GM12872 (cell line): Measurements from ENCODE around the gene PLD5.

Source experiments
- TF ChIP-seq, protein P1 (sequence below): IDR thresholded peaks from 3 replicates; pipeline ENCODE4 v1.5.1; 2011; ENCODE audit warnings: low read depth, mild to moderate bottlenecking, low read length, moderate library complexity; ENCODE audit not compliant: insufficient read depth

The PLD5 gene

GRCh38 chr1:242089911-242090310, 434.6 kb downstream of the PLD5 start:
- TF ChIP-seq, protein P1, sequence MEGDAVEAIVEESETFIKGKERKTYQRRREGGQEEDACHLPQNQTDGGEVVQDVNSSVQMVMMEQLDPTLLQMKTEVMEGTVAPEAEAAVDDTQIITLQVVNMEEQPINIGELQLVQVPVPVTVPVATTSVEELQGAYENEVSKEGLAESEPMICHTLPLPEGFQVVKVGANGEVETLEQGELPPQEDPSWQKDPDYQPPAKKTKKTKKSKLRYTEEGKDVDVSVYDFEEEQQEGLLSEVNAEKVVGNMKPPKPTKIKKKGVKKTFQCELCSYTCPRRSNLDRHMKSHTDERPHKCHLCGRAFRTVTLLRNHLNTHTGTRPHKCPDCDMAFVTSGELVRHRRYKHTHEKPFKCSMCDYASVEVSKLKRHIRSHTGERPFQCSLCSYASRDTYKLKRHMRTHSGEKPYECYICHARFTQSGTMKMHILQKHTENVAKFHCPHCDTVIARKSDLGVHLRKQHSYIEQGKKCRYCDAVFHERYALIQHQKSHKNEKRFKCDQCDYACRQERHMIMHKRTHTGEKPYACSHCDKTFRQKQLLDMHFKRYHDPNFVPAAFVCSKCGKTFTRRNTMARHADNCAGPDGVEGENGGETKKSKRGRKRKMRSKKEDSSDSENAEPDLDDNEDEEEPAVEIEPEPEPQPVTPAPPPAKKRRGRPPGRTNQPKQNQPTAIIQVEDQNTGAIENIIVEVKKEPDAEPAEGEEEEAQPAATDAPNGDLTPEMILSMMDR = no peak

DNA sequence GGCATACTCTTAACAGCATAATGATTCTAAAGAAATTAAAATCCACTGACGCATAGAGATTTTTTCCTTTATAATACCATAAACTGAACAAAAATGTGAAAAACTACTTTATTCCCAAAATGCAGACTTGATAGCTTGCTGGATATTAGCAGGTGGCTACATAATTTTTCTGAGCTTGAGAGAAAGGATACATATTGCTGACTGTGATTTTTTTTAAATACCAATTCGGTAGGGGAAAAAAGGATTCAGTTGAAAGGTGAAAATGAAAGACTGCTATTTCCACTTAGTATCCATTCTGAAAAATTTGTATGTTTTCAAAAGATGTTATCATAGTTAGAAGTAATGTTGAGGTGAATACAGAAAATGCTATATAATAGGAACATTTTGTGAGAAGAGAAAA, 435.6 kb downstream of the PLD5 start:
- TF ChIP-seq, protein P1 = no peak

GRCh38 chr1:242086706-242087105, 437.8 kb downstream of the PLD5 start:
- TF ChIP-seq, protein P1 = no peak

DNA sequence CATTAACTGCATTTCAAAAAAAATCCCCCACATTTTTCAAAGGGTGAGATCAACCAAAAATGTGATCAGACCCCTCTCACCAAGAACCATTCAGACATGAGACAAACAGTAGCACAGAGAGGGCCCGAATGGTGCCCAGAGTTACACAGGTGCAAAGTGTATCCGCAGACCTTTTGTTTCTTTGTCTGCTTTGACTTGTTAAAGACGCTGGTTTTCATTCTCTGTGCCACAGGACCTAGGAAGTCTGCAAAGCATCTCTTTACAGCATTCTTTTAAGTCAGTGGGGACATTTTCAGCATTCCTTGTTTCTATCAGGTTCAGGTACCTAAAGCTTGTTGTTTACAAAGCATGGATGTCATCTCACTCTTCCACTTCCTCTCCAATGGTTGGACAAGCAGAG, 438.4 kb downstream of the PLD5 start:
- TF ChIP-seq, protein P1 = no peak

DNA sequence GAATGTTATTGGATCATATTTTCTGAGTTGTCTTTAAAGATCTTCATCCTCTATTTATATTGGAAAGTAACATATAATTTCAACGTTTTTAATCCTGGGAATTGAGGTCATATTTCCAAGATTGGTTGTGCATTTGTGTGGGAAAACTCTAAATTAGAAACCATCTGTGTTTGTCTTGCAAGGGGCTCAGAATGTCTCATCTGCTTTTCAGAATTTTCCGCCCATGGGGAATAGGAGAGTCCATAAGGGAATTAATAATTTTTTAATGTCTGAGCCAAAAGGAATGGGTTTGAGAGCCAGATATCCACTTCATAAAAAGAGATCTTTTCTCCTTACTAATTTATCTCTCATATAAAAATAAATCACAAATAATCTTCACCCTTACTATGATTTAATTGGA, 440.8 kb downstream of the PLD5 start:
- TF ChIP-seq, protein P1 = no peak

- TF ChIP-seq, protein P1 = no peak
Measured at GRCh38 chr1:242081446-242081845, 443.1 kb downstream of the PLD5 start.

GRCh38 chr1:242065813-242066212, 458.7 kb downstream of the PLD5 start:
- TF ChIP-seq, protein P1 = no peak

GRCh38 chr1:242062271-242062670, 462.2 kb downstream of the PLD5 start:
- TF ChIP-seq, protein P1 = no peak
